Nephron (organoid): Measurements from ENCODE around the gene PINLYP.
"Not testable (repeated sequence)": the region's sequence is repeated elsewhere in the genome, so short reads cannot be mapped to it uniquely, and the experiment has no call there.

Source experiments
- H3K27ac Mint-ChIP-seq, 3 experiments: 2 replicates each; pipeline ENCODE4 v1.8.0; 2020; ENCODE audit warnings: mixed read lengths in 3 of 3, mild to moderate bottlenecking in 2 of 3, moderate library complexity in 1 of 3
- H3K27me3 Mint-ChIP-seq: 2 replicates; pipeline ENCODE4 v1.8.0; 2021; ENCODE audit warnings: low read depth, mild to moderate bottlenecking, moderate library complexity, mixed read lengths
- H3K36me3 Mint-ChIP-seq: 2 replicates; pipeline ENCODE4 v1.8.0; 2020; ENCODE audit warnings: low read depth, mixed read lengths
- H3K4me1 Mint-ChIP-seq: 2 replicates; pipeline ENCODE4 v1.8.0; 2020; ENCODE audit warnings: mixed read lengths
- H3K4me3 Mint-ChIP-seq, 3 experiments: 2 replicates each; pipeline ENCODE4 v1.8.0; 2020; ENCODE audit warnings: mild to moderate bottlenecking in 3 of 3, mixed read lengths in 3 of 3, moderate library complexity in 2 of 3
- H3K9me3 Mint-ChIP-seq: 2 replicates; pipeline ENCODE4 v1.8.0; 2020; ENCODE audit warnings: mixed read lengths
- TF ChIP-seq, protein P1 (sequence below), 3 experiments: fragments of 200-600 bp; sonication (generic); IDR thresholded peaks; one replicate each; pipeline ENCODE4 v1.5.0; 2021; ENCODE audit warnings: antibody characterized with exemption in 3 of 3; ENCODE audit not compliant: unreplicated experiment in 3 of 3

PINLYP gene

DNA sequence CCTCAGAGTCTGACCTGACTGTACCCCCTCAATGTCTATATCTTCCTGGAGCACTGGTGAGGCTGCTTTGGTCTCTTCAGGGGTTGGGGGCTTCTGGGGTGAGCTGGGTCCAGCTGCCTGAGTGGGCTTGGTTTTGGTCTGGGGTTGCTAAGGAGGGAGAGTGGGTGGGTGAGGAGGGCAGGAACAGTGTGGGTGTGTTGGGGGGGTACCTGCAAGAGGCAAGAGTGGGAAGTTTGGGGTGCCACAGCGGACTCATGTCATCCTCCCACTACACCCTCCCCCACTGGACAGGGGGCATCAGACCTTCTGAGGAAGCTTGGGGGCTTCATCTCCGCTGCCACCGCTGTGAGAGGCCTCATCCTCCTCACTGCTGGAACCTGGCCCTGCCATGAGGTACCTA, 29.0 kb upstream of the PINLYP start:
- Mint-ChIP-seq H3K9me3 (no peaks in the 10 kb centered on the region), H3K4me3 (no peak overlapping the region), H3K27ac (no peak overlapping the region), H3K27me3 (no peaks in the 10 kb centered on the region), H3K4me1 (no peaks in the 10 kb centered on the region), H3K36me3 (peaks cover 67% of the 10 kb centered on the region)
- TF ChIP-seq, protein P1, sequence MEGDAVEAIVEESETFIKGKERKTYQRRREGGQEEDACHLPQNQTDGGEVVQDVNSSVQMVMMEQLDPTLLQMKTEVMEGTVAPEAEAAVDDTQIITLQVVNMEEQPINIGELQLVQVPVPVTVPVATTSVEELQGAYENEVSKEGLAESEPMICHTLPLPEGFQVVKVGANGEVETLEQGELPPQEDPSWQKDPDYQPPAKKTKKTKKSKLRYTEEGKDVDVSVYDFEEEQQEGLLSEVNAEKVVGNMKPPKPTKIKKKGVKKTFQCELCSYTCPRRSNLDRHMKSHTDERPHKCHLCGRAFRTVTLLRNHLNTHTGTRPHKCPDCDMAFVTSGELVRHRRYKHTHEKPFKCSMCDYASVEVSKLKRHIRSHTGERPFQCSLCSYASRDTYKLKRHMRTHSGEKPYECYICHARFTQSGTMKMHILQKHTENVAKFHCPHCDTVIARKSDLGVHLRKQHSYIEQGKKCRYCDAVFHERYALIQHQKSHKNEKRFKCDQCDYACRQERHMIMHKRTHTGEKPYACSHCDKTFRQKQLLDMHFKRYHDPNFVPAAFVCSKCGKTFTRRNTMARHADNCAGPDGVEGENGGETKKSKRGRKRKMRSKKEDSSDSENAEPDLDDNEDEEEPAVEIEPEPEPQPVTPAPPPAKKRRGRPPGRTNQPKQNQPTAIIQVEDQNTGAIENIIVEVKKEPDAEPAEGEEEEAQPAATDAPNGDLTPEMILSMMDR (IDR thresholded peaks at IDR 0.05; ENCODE audit: unreplicated experiment in 3 of 3), result no peak

DNA sequence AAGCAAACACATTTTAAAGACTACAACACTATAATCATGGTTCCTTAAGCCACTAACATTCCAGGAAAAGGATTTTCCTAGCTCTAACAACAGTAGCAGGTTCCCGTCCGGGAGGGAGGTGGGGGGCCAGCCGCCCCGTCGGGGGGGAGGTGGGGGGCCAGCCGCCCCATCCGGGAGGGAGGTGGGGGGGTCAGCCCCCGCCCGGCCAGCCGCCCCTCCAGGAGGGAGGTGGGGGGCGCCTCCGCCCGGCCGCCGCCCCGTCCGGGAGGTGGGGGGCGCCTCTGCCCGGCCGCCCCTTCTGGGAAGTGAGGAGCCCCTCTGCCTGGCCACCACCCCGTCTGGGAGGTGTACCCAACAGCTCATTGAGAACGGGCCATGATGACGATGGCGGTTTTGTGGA, 27.7 kb upstream of the PINLYP start:
- H3K36me3 Mint-ChIP-seq, result peaks cover 63% of the 10 kb centered on the region
- not testable (repeated sequence) for H3K9me3 Mint-ChIP-seq, H3K27ac Mint-ChIP-seq, H3K4me3 Mint-ChIP-seq, H3K4me1 Mint-ChIP-seq, H3K27me3 Mint-ChIP-seq

DNA sequence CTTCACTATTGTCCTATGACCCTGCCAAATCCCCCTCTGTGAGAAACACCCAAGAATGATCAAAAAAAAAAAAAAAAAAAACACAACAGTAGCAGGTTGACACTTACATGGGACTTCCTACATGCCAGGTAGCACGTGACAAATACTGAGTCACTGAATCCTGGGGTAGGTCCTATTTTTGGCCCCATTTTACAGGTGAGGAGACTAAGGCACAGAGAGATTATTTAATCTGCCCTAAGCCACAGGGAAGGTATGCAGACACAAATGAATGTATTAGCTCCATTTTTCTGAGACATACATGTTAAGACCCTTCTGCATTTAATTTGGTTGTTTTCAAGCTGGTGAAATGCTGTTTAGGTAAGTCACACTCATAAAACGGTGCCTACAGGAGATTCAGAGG, 26.9 kb upstream of the PINLYP start:
- H3K9me3 Mint-ChIP-seq, result no peaks in the 10 kb centered on the region
- peaks cover 55% of the 10 kb centered on the region for H3K36me3 Mint-ChIP-seq
- H3K4me3 Mint-ChIP-seq, result no peak overlapping the region
- H3K4me1 Mint-ChIP-seq, result no peaks in the 10 kb centered on the region
- no peaks in the 10 kb centered on the region for H3K27me3 Mint-ChIP-seq
- no peak overlapping the region for H3K27ac Mint-ChIP-seq
- TF ChIP-seq, protein P1 (IDR thresholded peaks at IDR 0.05; ENCODE audit: unreplicated experiment in 3 of 3), result no peak

DNA sequence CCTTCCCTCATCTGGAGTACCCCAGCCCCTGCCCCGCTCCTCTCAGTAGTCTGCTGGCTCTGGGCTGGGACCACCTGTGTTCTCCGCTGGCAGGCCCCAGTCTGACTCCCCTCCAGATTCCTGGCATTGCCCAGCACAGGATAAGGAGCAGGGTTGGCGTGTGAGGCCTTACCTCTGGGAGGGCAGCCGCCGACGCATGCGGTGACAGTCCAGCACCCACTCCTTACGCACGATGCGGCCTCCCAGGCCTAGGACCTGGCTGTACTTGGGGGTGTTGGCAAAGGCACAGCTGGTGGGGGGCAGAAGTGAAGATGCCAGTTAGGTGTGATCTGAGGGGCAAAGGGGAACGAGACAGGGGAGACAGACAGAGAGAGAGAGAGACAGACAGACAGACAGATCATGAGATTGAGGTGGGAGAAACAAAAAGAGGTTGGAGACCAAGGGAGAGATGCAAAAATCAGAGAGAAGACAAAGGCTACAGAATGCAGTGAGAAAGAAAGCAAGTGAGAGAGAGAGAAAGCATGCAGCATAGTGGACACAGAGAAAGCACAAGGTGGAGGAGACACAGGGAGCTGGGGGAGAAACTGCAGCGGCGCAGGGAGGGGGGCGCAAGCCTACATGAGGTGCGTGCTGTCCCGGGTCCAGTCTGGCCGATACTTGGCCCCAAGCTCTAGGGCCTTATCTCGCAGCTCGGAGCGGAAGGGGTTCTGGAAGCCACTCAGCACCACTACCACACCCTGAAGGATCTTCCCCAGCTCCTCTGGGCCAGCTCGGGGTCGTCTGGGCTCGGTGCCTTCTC, 24.0 kb upstream of the PINLYP start:
- Mint-ChIP-seq H3K27me3 (no peaks in the 10 kb centered on the region), H3K36me3 (peaks cover 52% of the 10 kb centered on the region), H3K9me3 (no peaks in the 10 kb centered on the region), H3K4me1 (no peaks in the 10 kb centered on the region), H3K4me3 (no peak overlapping the region), H3K27ac (no peak overlapping the region)
- TF ChIP-seq, protein P1 (IDR thresholded peaks at IDR 0.05; ENCODE audit: unreplicated experiment in 3 of 3), result no peak

DNA sequence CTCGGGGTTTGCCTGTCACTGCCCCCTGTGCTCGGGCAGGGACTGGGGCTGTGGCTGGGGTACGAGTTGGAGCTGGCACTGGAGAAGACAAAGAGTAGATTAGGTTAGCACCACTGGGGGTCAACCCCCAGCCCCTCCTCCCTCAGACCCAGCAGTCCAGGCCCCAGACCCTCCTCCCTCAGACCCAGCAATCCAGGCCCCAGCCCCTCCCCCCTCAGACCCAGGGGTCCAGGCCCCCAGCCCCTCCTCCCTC, 23.5 kb upstream of the PINLYP start:
- Mint-ChIP-seq H3K27ac (no peak overlapping the region), H3K27me3 (no peaks in the 10 kb centered on the region), H3K4me1 (no peaks in the 10 kb centered on the region), H3K9me3 (no peaks in the 10 kb centered on the region), H3K4me3 (no peak overlapping the region), H3K36me3 (peaks cover 52% of the 10 kb centered on the region)
- TF ChIP-seq, protein P1 (IDR thresholded peaks at IDR 0.05; ENCODE audit: unreplicated experiment in 3 of 3), result no peak

DNA sequence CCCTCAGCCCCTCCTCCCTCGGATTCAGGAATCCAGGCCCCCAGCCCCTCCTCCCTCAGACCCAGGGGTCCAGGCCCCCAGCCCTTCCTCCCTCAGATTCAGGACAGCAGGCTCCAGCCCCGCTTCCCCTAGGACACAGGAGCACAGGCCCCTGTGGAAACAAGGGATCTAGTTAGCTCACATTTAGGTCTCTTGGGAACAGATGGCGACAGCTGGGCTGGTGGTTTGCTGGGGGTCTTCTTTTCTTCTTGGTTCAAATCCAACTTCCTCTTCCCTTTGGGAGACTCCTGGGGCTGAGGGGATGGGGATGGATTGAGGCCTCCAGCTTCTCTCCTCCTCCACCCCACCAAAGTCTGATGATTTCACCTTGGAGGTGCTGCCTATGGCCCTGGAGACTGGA, 23.0 kb upstream of the PINLYP start:
- TF ChIP-seq, protein P1 (IDR thresholded peaks at IDR 0.05; ENCODE audit: unreplicated experiment in 3 of 3), result no peak
- no peaks in the 10 kb centered on the region for H3K9me3 Mint-ChIP-seq
- no peaks in the 10 kb centered on the region for H3K4me1 Mint-ChIP-seq
- no peaks in the 10 kb centered on the region for H3K27me3 Mint-ChIP-seq
- no peak overlapping the region for H3K27ac Mint-ChIP-seq
- no peak overlapping the region for H3K4me3 Mint-ChIP-seq
- peaks cover 56% of the 10 kb centered on the region for H3K36me3 Mint-ChIP-seq
